K562 (cell line): ENCODE data around the gene COX19. TPM values are rescaled to one million over a fixed set of nuclear protein-coding genes. Genes with fewer than 3 reads are reported as not detected.
A peak's percentile ranks its signal among the peaks of the same experiment; 100 is the strongest.

Experiments
- E2F5 ChIP-seq: sonication (generic); formaldehyde crosslinking; IDR thresholded peaks from 2 replicates; pipeline ENCODE4 v1.8.0; 2022; ENCODE audit warnings: mild to moderate bottlenecking, missing genetic modification reagents
- ELF2 ChIP-seq: fragments of 250-450 bp; sonication (Bioruptor Pico); IDR thresholded peaks from 2 replicates; pipeline ENCODE4 v1.5.0; 2021; ENCODE audit warnings: mild to moderate bottlenecking
- GTF3C2 ChIP-seq: IDR thresholded peaks from 3 replicates; pipeline ENCODE4 v1.6.1; 2011; ENCODE audit warnings: borderline replicate concordance, mild to moderate bottlenecking, moderate library complexity; ENCODE audit not compliant: insufficient read length; ENCODE audit errors: extremely low read depth
- HDAC1 ChIP-seq, 2 experiments: fragments of 450-650 bp; IDR thresholded peaks; 2 replicates each; pipeline ENCODE4 v1.6.1; 2016 to 2017; ENCODE audit warnings: inconsistent platforms in 1 of 2, mild to moderate bottlenecking in 1 of 2, moderate library complexity in 1 of 2
- HEY1 ChIP-seq: fragments of 250-450 bp; sonication (Bioruptor Pico); IDR thresholded peaks from 2 replicates; pipeline ENCODE4 v1.5.0; 2020; ENCODE audit warnings: mild to moderate bottlenecking, moderate library complexity, borderline replicate concordance
- KAT8 ChIP-seq: fragments of 450-650 bp; IDR thresholded peaks from 2 replicates; pipeline ENCODE4 v1.6.1; 2016; ENCODE audit warnings: low read depth, mild to moderate bottlenecking
- MTA2 ChIP-seq: fragments of 450-650 bp; IDR thresholded peaks from 2 replicates; pipeline ENCODE4 v1.6.1; 2016; ENCODE audit warnings: low read depth
- MYC ChIP-seq, 2 experiments: fragments of 250-450 bp in 1 of 2; sonication (Bioruptor Pico) in 1 of 2; IDR thresholded peaks; 2 replicates each; pipeline versions ENCODE4 v1.5.1 to v1.6.1; 2012 to 2021; ENCODE audit warnings: low read depth in 2 of 2, borderline replicate concordance in 1 of 2, improper control_type of control experiment in 1 of 2, low read length in 1 of 2, mild to moderate bottlenecking in 1 of 2, moderate library complexity in 1 of 2
- NR1H2 ChIP-seq: sonication (generic); formaldehyde crosslinking; IDR thresholded peaks from 2 replicates; pipeline ENCODE4 v1.4.0; 2020; ENCODE audit warnings: mild to moderate bottlenecking, missing genetic modification reagents
- POLR2AphosphoS5 ChIP-seq: IDR thresholded peaks from 2 replicates; pipeline ENCODE4 v1.6.1; 2011; ENCODE audit warnings: mild to moderate bottlenecking, low read depth, low read length, moderate library complexity; ENCODE audit not compliant: control insufficient read depth, insufficient read depth
- SIN3A ChIP-seq, 2 experiments: fragments of 150-350 bp in 1 of 2; IDR thresholded peaks; 2 replicates each; pipeline ENCODE4 v1.6.1; 2011 to 2016; ENCODE audit warnings: borderline replicate concordance in 2 of 2, low read depth in 2 of 2, low read length in 2 of 2, mild to moderate bottlenecking in 2 of 2, moderate library complexity in 2 of 2; ENCODE audit not compliant: control insufficient read depth in 1 of 2
- ZKSCAN1 ChIP-seq: fragments of 150-350 bp; IDR thresholded peaks from 2 replicates; pipeline ENCODE4 v1.6.1; 2016; ENCODE audit warnings: low read depth, low read length
- ZNF511 ChIP-seq: sonication (generic); formaldehyde crosslinking; IDR thresholded peaks from 2 replicates; pipeline ENCODE4 v1.8.0; 2022; ENCODE audit warnings: mild to moderate bottlenecking, missing genetic modification reagents
- ZNF609 ChIP-seq: sonication (generic); formaldehyde crosslinking; IDR thresholded peaks from 2 replicates; pipeline ENCODE4 v1.8.1; 2023; ENCODE audit warnings: missing genetic modification reagents, mild to moderate bottlenecking, borderline replicate concordance
- polyA plus RNA-seq, 8 experiments: library from polyadenylated mRNA; depleted of rRNA in 4 of 8; stranded (reverse) in 5 of 8; unstranded in 3 of 8; fragments of >200 nt; fragmentation: Nextera tagmentation in 2 of 8; fragmentation: Illumina TruSeq in 1 of 8; extraction: Ambion mirVana in 2 of 8; extraction: Trizol in 1 of 8; gene quantifications; 2 replicates each; pipeline versions ENCODE4 v1.2.1 to v1.2.3, GENCODE V29; 2011 to 2014; ENCODE audit warnings: inconsistent platforms in 1 of 8, missing spikeins in 1 of 8
- total RNA-seq, 7 experiments: library from RNA; depleted of rRNA in 6 of 7; stranded (reverse); fragments of >200 nt in 6 of 7; fragmentation: Illumina TruSeq in 2 of 7; extraction: Trizol in 2 of 7; gene quantifications; 2 replicates each; pipeline versions ENCODE4 v1.2.1 to v1.2.3, GENCODE V29; 2011 to 2021; ENCODE audit warnings: low replicate concordance in 1 of 7

The COX19 gene
- total and polyA plus RNA-seq, 9 of the 15 experiments (the other 6 are each of a cell fraction or from before 2014, with no cell fraction given), result 5.2 to 10.5 (median 7.9) TPM

GRCh38 chr7:974820-975681, at the start of gene COX19 (continued):
- TF ChIP-seq MYC (IDR thresholded peaks at IDR 0.05; ENCODE audit: low read depth, low read length) (peak; percentile 75), MYC (CRISPR knock-in tag; IDR thresholded peaks at IDR 0.05; ENCODE audit: borderline replicate concordance, low read depth) (peak; percentile 48; the same call in 1 of the 2 replicates), POLR2AphosphoS5 (peak; percentile 85), E2F5 (CRISPR knock-in tag) (no peak), ZNF609 (CRISPR knock-in tag) (no peak), HDAC1 (IDR thresholded peaks at IDR 0.05) (peak in 1 of 2 experiments; percentile 82; a peak in 2 of 4 replicates), ZNF511 (peak; percentile 90), HEY1 (CRISPR knock-in tag) (no peak), MTA2 (no peak), ZKSCAN1 (no peak), ELF2 (peak; percentile 78), SIN3A (IDR thresholded peaks at IDR 0.05; ENCODE audit: borderline replicate concordance in 2 of 2, control insufficient read depth in 1 of 2, low read depth in 2 of 2, low read length in 2 of 2) (peak in 1 of 2 experiments; percentile 85; a peak in 2 of 4 replicates), NR1H2 (CRISPR knock-in tag) (no peak; the same call in 1 of the 2 replicates), GTF3C2 (no peak), KAT8 (no peak)
